ENCODE data around the gene TIE1.

- TF ChIP-seq CTCF (conservative IDR thresholded peaks at IDR 0.05; ENCODE audit: low read length) (no peak), EZH2phosphoT487 (IDR thresholded peaks at IDR 0.05; ENCODE audit: borderline replicate concordance, low read depth, low read length) (no peak)
These were observed 38.9 kb downstream of the TIE1 start for GRCh38 chr1:43339584-43340232.
